Ascending aorta (tissue), 2 donors: ENCODE data around the gene TOMM6. TPM values are rescaled to one million over a fixed set of nuclear protein-coding genes. Genes with fewer than 3 reads are reported as not detected.

ENCODE experiments used
- DNase-seq, 2 donors: peaks; one replicate each; pipeline ENCODE4 v3.0.0-alpha.2; 2019; ENCODE audit warnings: low spot score in 2 of 2
- H3K27ac ChIP-seq, 2 donors: fragments of 200-600 bp; sonication (generic); one replicate each; pipeline ENCODE4 v1.5.1; 2016 to 2017; ENCODE audit warnings: mild to moderate bottlenecking in 1 of 2
- H3K27me3 ChIP-seq: fragments of 200-600 bp; sonication (generic); one replicate; pipeline ENCODE4 v1.5.1; 2017
- H3K36me3 ChIP-seq, 2 donors: fragments of 200-600 bp; sonication (generic); one replicate each; pipeline ENCODE4 v1.5.1; 2016
- H3K4me1 ChIP-seq, 2 donors: fragments of 200-600 bp; sonication (generic); one replicate each; pipeline ENCODE4 v1.5.1; 2016 to 2017; ENCODE audit warnings: mild to moderate bottlenecking in 1 of 2
- H3K4me3 ChIP-seq, 2 donors: fragments of 200-600 bp; sonication (generic); one replicate each; pipeline ENCODE4 v1.5.1; 2016 to 2017; ENCODE audit warnings: mild to moderate bottlenecking in 1 of 2
- H3K9me3 ChIP-seq, 2 donors: fragments of 200-600 bp; sonication (generic); one replicate each; pipeline ENCODE4 v1.5.1; 2016
- intact Hi-C: fragments of 100-400 bp; cut with DNase I; formaldehyde crosslinking; loops from one replicate; pipeline ENCODE4 v1.15.1; 2023
- total RNA-seq: library from RNA; depleted of rRNA; stranded (reverse); fragments of >200 nt; gene quantifications from one replicate; pipeline ENCODE4 v1.1.0, GENCODE V29; 2016
- TF ChIP-seq, protein P1 (sequence below), 3 experiments: fragments of 200-600 bp in 2 of 3; fragments of 450-650 bp in 1 of 3; sonication (generic) in 2 of 3; IDR thresholded peaks; one replicate each; pipeline ENCODE4 v1.5.1; 2016 to 2019; ENCODE audit warnings: antibody characterized with exemption in 3 of 3, mild to moderate bottlenecking in 1 of 3, moderate library complexity in 1 of 3

The TOMM6 gene
- total RNA-seq, 1 donor from 2014 or later = 79.9 TPM

DNA sequence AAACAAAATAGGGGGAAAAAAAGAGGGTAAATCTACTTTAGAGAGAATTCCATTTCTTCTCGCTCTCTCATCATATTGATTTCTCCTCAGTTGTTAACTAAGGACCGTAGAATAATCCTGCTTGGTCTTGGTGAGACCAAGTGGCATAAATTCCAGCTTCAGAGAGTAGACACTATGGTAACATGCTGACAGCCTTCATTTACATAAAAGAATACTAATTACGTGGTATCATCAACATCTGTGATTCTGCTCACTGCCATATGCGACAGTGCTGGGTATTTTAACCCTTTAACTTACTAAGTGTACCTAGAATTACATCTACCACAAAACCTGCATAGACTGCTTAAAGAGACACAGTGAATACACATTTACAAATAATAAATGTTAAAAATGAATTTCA is 27.1 kb downstream of the TOMM6 start:
- Histone ChIP-seq H3K36me3 (no peaks in the 10 kb centered on the region), H3K27ac (no peak overlapping the region), H3K9me3 (no peaks in the 10 kb centered on the region), H3K4me1 (no peaks in the 10 kb centered on the region), H3K4me3 (no peak overlapping the region), H3K27me3 (no peaks in the 10 kb centered on the region)
- TF ChIP-seq, protein P1, sequence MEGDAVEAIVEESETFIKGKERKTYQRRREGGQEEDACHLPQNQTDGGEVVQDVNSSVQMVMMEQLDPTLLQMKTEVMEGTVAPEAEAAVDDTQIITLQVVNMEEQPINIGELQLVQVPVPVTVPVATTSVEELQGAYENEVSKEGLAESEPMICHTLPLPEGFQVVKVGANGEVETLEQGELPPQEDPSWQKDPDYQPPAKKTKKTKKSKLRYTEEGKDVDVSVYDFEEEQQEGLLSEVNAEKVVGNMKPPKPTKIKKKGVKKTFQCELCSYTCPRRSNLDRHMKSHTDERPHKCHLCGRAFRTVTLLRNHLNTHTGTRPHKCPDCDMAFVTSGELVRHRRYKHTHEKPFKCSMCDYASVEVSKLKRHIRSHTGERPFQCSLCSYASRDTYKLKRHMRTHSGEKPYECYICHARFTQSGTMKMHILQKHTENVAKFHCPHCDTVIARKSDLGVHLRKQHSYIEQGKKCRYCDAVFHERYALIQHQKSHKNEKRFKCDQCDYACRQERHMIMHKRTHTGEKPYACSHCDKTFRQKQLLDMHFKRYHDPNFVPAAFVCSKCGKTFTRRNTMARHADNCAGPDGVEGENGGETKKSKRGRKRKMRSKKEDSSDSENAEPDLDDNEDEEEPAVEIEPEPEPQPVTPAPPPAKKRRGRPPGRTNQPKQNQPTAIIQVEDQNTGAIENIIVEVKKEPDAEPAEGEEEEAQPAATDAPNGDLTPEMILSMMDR (IDR thresholded peaks at IDR 0.05) = no peak
- DNase-seq = no peak
- intact Hi-C loops = no loop called here

GRCh38 chr6:41815587-41815986 is 28.1 kb downstream of the TOMM6 start:
- Histone ChIP-seq H3K27me3 (no peaks in the 10 kb centered on the region), H3K4me1 (no peaks in the 10 kb centered on the region), H3K9me3 (no peaks in the 10 kb centered on the region), H3K27ac (no peak overlapping the region), H3K4me3 (no peak overlapping the region), H3K36me3 (no peaks in the 10 kb centered on the region)
- no peak for DNase-seq
- TF ChIP-seq, protein P1 (IDR thresholded peaks at IDR 0.05) = no peak
- intact Hi-C loops = no loop called here

DNA sequence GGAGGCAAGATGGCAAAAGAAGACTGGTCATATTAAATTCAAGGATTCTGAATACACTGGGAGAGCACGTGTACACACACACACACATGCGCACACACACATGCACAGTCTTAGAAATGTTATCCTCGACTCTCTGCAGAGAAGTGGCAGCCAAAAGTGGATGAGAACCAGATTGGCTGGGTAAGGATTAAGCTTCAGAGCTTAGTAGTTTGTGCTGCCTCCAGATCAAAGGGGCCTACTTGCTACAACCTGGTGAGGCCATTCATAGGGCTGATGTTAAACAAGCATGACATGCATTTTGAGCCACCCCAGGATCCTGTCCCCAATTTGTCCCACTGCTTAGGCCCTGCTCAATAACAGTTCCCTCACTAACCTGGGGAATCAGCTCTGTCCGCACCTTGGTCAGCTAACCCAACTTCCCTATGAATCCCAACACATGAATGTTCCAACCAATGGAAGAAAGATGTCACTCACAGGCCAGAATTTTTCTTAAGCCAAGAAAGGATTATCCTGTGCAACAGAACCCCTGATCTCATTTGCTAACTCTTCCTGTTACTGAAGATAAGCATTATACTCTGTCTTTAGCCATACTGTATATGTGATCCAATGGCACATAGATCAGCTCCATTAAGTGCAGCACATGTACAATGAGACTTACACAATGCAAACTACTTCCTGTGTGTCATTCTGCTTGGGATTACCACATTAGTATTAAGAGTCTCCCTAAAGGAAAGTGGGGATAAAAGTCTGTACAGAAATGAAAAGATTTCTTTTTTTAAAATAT is 31.0 kb downstream of the TOMM6 start:
- no peaks in the 10 kb centered on the region for H3K4me1 ChIP-seq
- H3K27ac ChIP-seq = no peak overlapping the region
- H3K4me3 ChIP-seq = no peak overlapping the region
- DNase-seq = no peak
- TF ChIP-seq, protein P1 (IDR thresholded peaks at IDR 0.05) = no peak
- intact Hi-C loops = no loop called here
- H3K27me3 ChIP-seq = no peaks in the 10 kb centered on the region
- no peaks in the 10 kb centered on the region for H3K9me3 ChIP-seq
- H3K36me3 ChIP-seq = no peaks in the 10 kb centered on the region

GRCh38 chr6:41821266-41821665 is 33.8 kb downstream of the TOMM6 start:
- no peaks in the 10 kb centered on the region for H3K9me3 ChIP-seq
- no peak overlapping the region for H3K27ac ChIP-seq
- no peak overlapping the region for H3K4me3 ChIP-seq
- H3K27me3 ChIP-seq = no peaks in the 10 kb centered on the region
- TF ChIP-seq, protein P1 (IDR thresholded peaks at IDR 0.05) = no peak
- DNase-seq = no peak
- H3K4me1 ChIP-seq = no peaks in the 10 kb centered on the region
- H3K36me3 ChIP-seq = no peaks in the 10 kb centered on the region
- intact Hi-C loops = no loop called here

DNA sequence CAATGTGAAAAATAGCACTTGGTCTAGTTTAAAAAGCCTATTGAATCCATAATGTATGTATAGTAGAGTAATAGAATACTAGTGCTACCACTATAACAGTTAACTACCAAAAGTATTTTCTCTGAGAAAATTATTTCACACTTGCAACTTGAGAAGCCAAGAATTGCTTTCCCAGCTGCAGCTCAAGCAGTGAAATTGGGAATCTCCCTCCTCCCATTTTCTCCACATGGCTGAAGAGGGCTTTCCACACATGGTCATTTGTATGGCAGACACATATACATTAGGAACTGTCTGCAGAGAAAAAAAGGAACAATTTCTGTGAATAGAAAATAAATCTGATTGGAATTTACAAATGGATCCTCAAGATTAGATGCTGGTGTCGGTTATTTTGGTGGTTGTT is 34.5 kb downstream of the TOMM6 start:
- no peaks in the 10 kb centered on the region for H3K27me3 ChIP-seq
- no peaks in the 10 kb centered on the region for H3K36me3 ChIP-seq
- TF ChIP-seq, protein P1 (IDR thresholded peaks at IDR 0.05) = no peak
- no peaks in the 10 kb centered on the region for H3K9me3 ChIP-seq
- H3K27ac ChIP-seq = no peak overlapping the region
- DNase-seq = no peak
- intact Hi-C loops = no loop called here
- H3K4me3 ChIP-seq = no peak overlapping the region
- H3K4me1 ChIP-seq = no peaks in the 10 kb centered on the region
